ENCODE measurements around the gene FBXL13. TPM values are rescaled to one million over a fixed set of nuclear protein-coding genes. Genes with fewer than 3 reads are reported as not detected.
"Not testable (repeated sequence)": the region's sequence is repeated elsewhere in the genome, so short reads cannot be mapped to it uniquely, and the experiment has no call there.

The FBXL13 gene
- total RNA-seq, 4 donors from 2014 or later, result 0.52 to 1.7 (median 1.1) TPM

GRCh38 chr7:103083210-103083609, 8.6 kb upstream of the FBXL13 start:
- intact Hi-C loops (cut with DNase I), result no loop called here
- H3K4me1 ChIP-seq, result peaks cover 0 to 7% (median 0%) of the 10 kb centered on the region in 4 donors
- no peaks in the 10 kb centered on the region for H3K9me3 ChIP-seq
- no peak overlapping the region for H3K27ac ChIP-seq (replicated peaks in 1 of 4)
- 96% methylated on average over 3 of the region's 3 CpGs for WGBS
- no peak for TF ChIP-seq POLR2AphosphoS5 (IDR thresholded peaks at IDR 0.05)
- no peak for TF ChIP-seq POLR2A (IDR thresholded peaks at IDR 0.05; ENCODE audit: low read depth)
- no peak for TF ChIP-seq EP300 (IDR thresholded peaks at IDR 0.05)
- no peak for TF ChIP-seq CTCF (IDR thresholded peaks at IDR 0.05)
- peaks cover 7 to 50% (median 29%) of the 10 kb centered on the region in 4 donors for H3K36me3 ChIP-seq
- H3K4me3 ChIP-seq, result no peak overlapping the region
- no peak for DNase-seq (ENCODE audit: extremely low spot score)
- H3K27me3 ChIP-seq, result no peaks in the 10 kb centered on the region

- H3K4me1 ChIP-seq, result peaks cover 0 to 9% (median 3%) of the 10 kb centered on the region in 4 donors
- H3K36me3 ChIP-seq, result peaks cover 7 to 43% (median 26%) of the 10 kb centered on the region in 4 donors
- no peaks in the 10 kb centered on the region for H3K27me3 ChIP-seq
- H3K27ac ChIP-seq (replicated peaks in 1 of 4), result no peak overlapping the region
- DNase-seq (ENCODE audit: extremely low spot score), result no peak
- intact Hi-C loops (cut with DNase I), result no loop called here
- WGBS, result 87% methylated on average over 1 of the region's 1 CpG
- TF ChIP-seq EP300 (IDR thresholded peaks at IDR 0.05) (no peak), CTCF (IDR thresholded peaks at IDR 0.05) (no peak), POLR2AphosphoS5 (IDR thresholded peaks at IDR 0.05) (no peak), POLR2A (IDR thresholded peaks at IDR 0.05; ENCODE audit: low read depth) (no peak)
- no peak overlapping the region for H3K4me3 ChIP-seq
- no peaks in the 10 kb centered on the region for H3K9me3 ChIP-seq
Observed at GRCh38 chr7:103082497-103082896, 7.9 kb upstream of the FBXL13 start.

- no peak for DNase-seq (ENCODE audit: extremely low spot score)
- intact Hi-C loops (cut with DNase I), result no loop called here
- no peak overlapping the region for H3K27ac ChIP-seq (replicated peaks in 1 of 4)
- peaks cover 7 to 30% (median 21%) of the 10 kb centered on the region in 4 donors for H3K36me3 ChIP-seq
- no peak for TF ChIP-seq EP300 (IDR thresholded peaks at IDR 0.05)
- TF ChIP-seq CTCF (IDR thresholded peaks at IDR 0.05), result no peak
- no peak for TF ChIP-seq POLR2AphosphoS5 (IDR thresholded peaks at IDR 0.05)
- TF ChIP-seq POLR2A (IDR thresholded peaks at IDR 0.05; ENCODE audit: low read depth), result no peak
- H3K9me3 ChIP-seq, result no peaks in the 10 kb centered on the region
- no peaks in the 10 kb centered on the region for H3K27me3 ChIP-seq
- 97% methylated on average over 2 of the region's 2 CpGs for WGBS
- peaks cover 9 to 25% (median 17%) of the 10 kb centered on the region in 4 donors for H3K4me1 ChIP-seq
- no peak overlapping the region for H3K4me3 ChIP-seq
Observed at GRCh38 chr7:103080923-103081322, 6.3 kb upstream of the FBXL13 start.

GRCh38 chr7:103079836-103080235, 5.2 kb upstream of the FBXL13 start:
- Histone ChIP-seq H3K9me3 (no peaks in the 10 kb centered on the region), H3K4me1 (peaks cover 13 to 29% (median 22%) of the 10 kb centered on the region in 4 donors), H3K27ac (replicated peaks in 1 of 4) (no peak overlapping the region), H3K36me3 (peaks cover 5 to 19% (median 14%) of the 10 kb centered on the region in 4 donors), H3K4me3 (no peak overlapping the region), H3K27me3 (no peaks in the 10 kb centered on the region)
- intact Hi-C loops (cut with DNase I), result no loop called here
- DNase-seq (ENCODE audit: extremely low spot score), result no peak
- TF ChIP-seq POLR2A (IDR thresholded peaks at IDR 0.05; ENCODE audit: low read depth), result no peak
- TF ChIP-seq POLR2AphosphoS5 (IDR thresholded peaks at IDR 0.05), result no peak
- no peak for TF ChIP-seq EP300 (IDR thresholded peaks at IDR 0.05)
- TF ChIP-seq CTCF (IDR thresholded peaks at IDR 0.05), result no peak
- WGBS, result 90% methylated on average over 3 of the region's 3 CpGs

GRCh38 chr7:103078226-103078625, 3.6 kb upstream of the FBXL13 start:
- H3K27me3 ChIP-seq; intact Hi-C loops (cut with DNase I); H3K36me3 ChIP-seq; H3K27ac ChIP-seq (replicated peaks in 1 of 4); H3K9me3 ChIP-seq; DNase-seq (ENCODE audit: extremely low spot score); H3K4me3 ChIP-seq: not testable (repeated sequence)
- WGBS, result 93% methylated on average over 6 of the region's 6 CpGs
- H3K4me1 ChIP-seq, result peaks cover 18 to 39% (median 30%) of the 10 kb centered on the region in 4 donors
